DMS153 (cell line): ENCODE measurements around the gene GRB14.
"Not testable (repeated sequence)": the region's sequence is repeated elsewhere in the genome, so short reads cannot be mapped to it uniquely, and the experiment has no call there.

Source experiments
- DNase-seq: peaks from one replicate; lab custom pipeline; 2025; lab: John Stamatoyannopoulos, UW

The GRB14 gene

GRCh38 chr2:164558450-164558849, 62.8 kb downstream of the GRB14 start:
- DNase-seq: no peak

- no peak for DNase-seq
Observed at GRCh38 chr2:164554487-164554886, 66.8 kb downstream of the GRB14 start.

GRCh38 chr2:164551519-164551918, 69.8 kb downstream of the GRB14 start:
- no peak for DNase-seq

- not testable (repeated sequence) for DNase-seq
Observed at GRCh38 chr2:164549705-164550104, 71.6 kb downstream of the GRB14 start.

- DNase-seq: no peak
Observed at GRCh38 chr2:164545484-164545883, 75.8 kb downstream of the GRB14 start.

GRCh38 chr2:164542581-164543021, 78.7 kb downstream of the GRB14 start:
- DNase-seq: peak; percentile 39

- peak; percentile 11 for DNase-seq
Observed at GRCh38 chr2:164538240-164538866, 82.9 kb downstream of the GRB14 start.

GRCh38 chr2:164535280-164536025, 85.8 kb downstream of the GRB14 start:
- DNase-seq: no peak

GRCh38 chr2:164530464-164530863, 90.8 kb downstream of the GRB14 start:
- DNase-seq: no peak

GRCh38 chr2:164523726-164524125, 97.6 kb downstream of the GRB14 start:
- no peak for DNase-seq

GRCh38 chr2:164523009-164523408, 98.3 kb downstream of the GRB14 start:
- no peak for DNase-seq

- DNase-seq: no peak
Observed at GRCh38 chr2:164522561-164522981, 98.7 kb downstream of the GRB14 start.

GRCh38 chr2:164515734-164516133, 105.5 kb downstream of the GRB14 start:
- DNase-seq: no peak

GRCh38 chr2:164515030-164515429, 106.3 kb downstream of the GRB14 start:
- no peak for DNase-seq

GRCh38 chr2:164514491-164514890, 106.8 kb downstream of the GRB14 start:
- no peak for DNase-seq

GRCh38 chr2:164512871-164513270, 108.4 kb downstream of the GRB14 start:
- no peak for DNase-seq

GRCh38 chr2:164511738-164512137, 109.5 kb downstream of the GRB14 start:
- DNase-seq: no peak

GRCh38 chr2:164510895-164511294, 110.4 kb downstream of the GRB14 start:
- DNase-seq: no peak

GRCh38 chr2:164509137-164509877, 112.0 kb downstream of the GRB14 start:
- DNase-seq: no peak

GRCh38 chr2:164504253-164504652, 117.0 kb downstream of the GRB14 start:
- no peak for DNase-seq

GRCh38 chr2:164498836-164499235, 122.4 kb downstream of the GRB14 start:
- peak; percentile 28 for DNase-seq

GRCh38 chr2:164496881-164497280, 124.4 kb downstream of the GRB14 start:
- no peak for DNase-seq

GRCh38 chr2:164496421-164496820, 124.9 kb downstream of the GRB14 start:
- no peak for DNase-seq
